Measurements from ENCODE around the gene SMIM7. TPM values are rescaled to one million over a fixed set of nuclear protein-coding genes. Genes with fewer than 3 reads are reported as not detected.

SMIM7 gene
- total RNA-seq, 1 experiment from 2014 or later = 66.4 TPM

- TF ChIP-seq ELF1 (IDR thresholded peaks at IDR 0.05; ENCODE audit: borderline replicate concordance, low read depth) = no peak
- no peak for TF ChIP-seq SP1 (IDR thresholded peaks at IDR 0.05; ENCODE audit: low read depth)
These were observed 54.8 kb downstream of the SMIM7 start (continued) for GRCh38 chr19:16605115-16605514.

GRCh38 chr19:16604615-16605014, 55.3 kb downstream of the SMIM7 start:
- Histone ChIP-seq H3K9me3 (ENCODE audit: control insufficient read depth in 1 of 2, insufficient read depth in 1 of 2, low read depth in 1 of 2, low read length in 2 of 2) (no peaks in the 10 kb centered on the region), H4K20me1 (ENCODE audit: insufficient read depth) (0 out of 2 replicates have a peak, but pooled peaks cover 5% of the 10 kb centered on the region), H3K36me3 (ENCODE audit: control insufficient read depth in 1 of 2, insufficient read depth in 2 of 2, low read length in 2 of 2) (no peaks in the 10 kb centered on the region), H3K27me3 (ENCODE audit: insufficient read depth, low read length) (no peaks in the 10 kb centered on the region), H3K9me2 (ENCODE audit: insufficient read depth) (no peaks in the 10 kb centered on the region), H3K4me3 (replicated peaks in 1 of 2; ENCODE audit: low read depth in 1 of 2, low read length in 2 of 2) (no peak overlapping the region), H3K79me2 (ENCODE audit: insufficient read depth, low read length) (peaks cover 100% of the 10 kb centered on the region), H2AFZ (ENCODE audit: low read depth, low read length, poor library complexity, severe bottlenecking) (no peak overlapping the region), H3K9ac (ENCODE audit: low read length) (no peak overlapping the region), H3K4me2 (ENCODE audit: low read length) (no peak overlapping the region), H3K4me1 (ENCODE audit: control insufficient read depth in 1 of 2, insufficient read depth in 2 of 2, low read length in 2 of 2) (peaks cover 3 to 5% of the 10 kb centered on the region in 2 experiments; a peak in 3 of 4 replicates), H3K27ac (ENCODE audit: low read depth, low read length) (no peak overlapping the region)
- ChIA-PET POLR2A (no interaction called here), CTCF (no interaction called here), RAD21 (ENCODE audit: low non-redundant PET in 1 of 2, low total read pairs in 2 of 2, uncharacterized antibody in 2 of 2, unreplicated experiment in 2 of 2) (no interaction called here)
- TF ChIP-seq ZBTB33 (IDR thresholded peaks at IDR 0.05; ENCODE audit: extremely low read depth, insufficient replicate concordance, low read length) (no peak), CTCF (IDR thresholded peaks at IDR 0.05 in 2 of 3, conservative IDR thresholded peaks at IDR 0.05 in 1 of 3; ENCODE audit: borderline replicate concordance in 1 of 3, insufficient read depth in 1 of 3, low read depth in 2 of 3, low read length in 2 of 3) (no peak), SP1 (IDR thresholded peaks at IDR 0.05; ENCODE audit: low read depth) (no peak), ATF3 (IDR thresholded peaks at IDR 0.05) (no peak), CEBPB (IDR thresholded peaks at IDR 0.05; ENCODE audit: low read depth) (no peak), SRF (IDR thresholded peaks at IDR 0.05; ENCODE audit: low read depth) (no peak), FOSL1 (IDR thresholded peaks at IDR 0.05; ENCODE audit: low read depth) (no peak), REST (IDR thresholded peaks at IDR 0.05; ENCODE audit: low read depth) (no peak), ZNF274 (IDR thresholded peaks at IDR 0.05; ENCODE audit: low read depth, low read length) (no peak), POLR2A (IDR thresholded peaks at IDR 0.05; ENCODE audit: borderline replicate concordance, extremely low read depth, insufficient read depth, insufficient read length) (no peak)
- DNase-seq (ENCODE audit: low read depth, low spot score) (no peak), ATAC-seq (no peak)
- BruUV-seq (replicated peaks) = no TSS peak
- intact Hi-C loops (cut with micrococcal nuclease) = no loop called here
